Endothelial cell (in vitro differentiated cells): Measurements from ENCODE around the gene DPYSL4. TPM values are rescaled to one million over a fixed set of nuclear protein-coding genes. Genes with fewer than 3 reads are reported as not detected.

ENCODE experiments used
- DNase-seq: peaks from one replicate; pipeline ENCODE4 v3.0.0; 2021; ENCODE audit warnings: low spot score
- H3K27ac Mint-ChIP-seq: one replicate; pipeline ENCODE4 v1.8.0; 2021; ENCODE audit warnings: mixed read lengths, inconsistent platforms; ENCODE audit not compliant: unreplicated experiment
- H3K27me3 Mint-ChIP-seq: one replicate; pipeline ENCODE4 v1.8.0; 2021; ENCODE audit warnings: mild to moderate bottlenecking, moderate library complexity, mixed read lengths, inconsistent platforms; ENCODE audit not compliant: unreplicated experiment
- H3K36me3 Mint-ChIP-seq: one replicate; pipeline ENCODE4 v1.8.0; 2021; ENCODE audit warnings: mild to moderate bottlenecking, low read depth, mixed read lengths, inconsistent platforms; ENCODE audit not compliant: unreplicated experiment
- H3K4me1 Mint-ChIP-seq: one replicate; pipeline ENCODE4 v1.8.0; 2021; ENCODE audit warnings: mild to moderate bottlenecking, mixed read lengths, inconsistent platforms; ENCODE audit not compliant: unreplicated experiment
- H3K4me3 Mint-ChIP-seq: one replicate; pipeline ENCODE4 v1.8.0; 2021; ENCODE audit warnings: mild to moderate bottlenecking, mixed read lengths, inconsistent platforms; ENCODE audit not compliant: unreplicated experiment
- H3K9me3 Mint-ChIP-seq: one replicate; pipeline ENCODE4 v1.8.0; 2021; ENCODE audit warnings: mixed read lengths, inconsistent platforms; ENCODE audit not compliant: unreplicated experiment
- total RNA-seq: library from RNA; stranded (reverse); fragmentation: NEBNext Ultra II Directional; extraction: Animal tissue kit (Norgen Biotek cat#: 25700); gene quantifications from one replicate; pipeline ENCODE4 v1.2.1, GENCODE V29; 2021; ENCODE audit not compliant: unreplicated experiment
- TF ChIP-seq, protein P1 (sequence below): fragments of 200-600 bp; sonication (generic); IDR thresholded peaks from one replicate; pipeline ENCODE4 v1.5.0; 2021; ENCODE audit warnings: antibody characterized with exemption; ENCODE audit not compliant: unreplicated experiment

The DPYSL4 gene
- total RNA-seq, 1 donor from 2014 or later, result 15.0 TPM

DNA sequence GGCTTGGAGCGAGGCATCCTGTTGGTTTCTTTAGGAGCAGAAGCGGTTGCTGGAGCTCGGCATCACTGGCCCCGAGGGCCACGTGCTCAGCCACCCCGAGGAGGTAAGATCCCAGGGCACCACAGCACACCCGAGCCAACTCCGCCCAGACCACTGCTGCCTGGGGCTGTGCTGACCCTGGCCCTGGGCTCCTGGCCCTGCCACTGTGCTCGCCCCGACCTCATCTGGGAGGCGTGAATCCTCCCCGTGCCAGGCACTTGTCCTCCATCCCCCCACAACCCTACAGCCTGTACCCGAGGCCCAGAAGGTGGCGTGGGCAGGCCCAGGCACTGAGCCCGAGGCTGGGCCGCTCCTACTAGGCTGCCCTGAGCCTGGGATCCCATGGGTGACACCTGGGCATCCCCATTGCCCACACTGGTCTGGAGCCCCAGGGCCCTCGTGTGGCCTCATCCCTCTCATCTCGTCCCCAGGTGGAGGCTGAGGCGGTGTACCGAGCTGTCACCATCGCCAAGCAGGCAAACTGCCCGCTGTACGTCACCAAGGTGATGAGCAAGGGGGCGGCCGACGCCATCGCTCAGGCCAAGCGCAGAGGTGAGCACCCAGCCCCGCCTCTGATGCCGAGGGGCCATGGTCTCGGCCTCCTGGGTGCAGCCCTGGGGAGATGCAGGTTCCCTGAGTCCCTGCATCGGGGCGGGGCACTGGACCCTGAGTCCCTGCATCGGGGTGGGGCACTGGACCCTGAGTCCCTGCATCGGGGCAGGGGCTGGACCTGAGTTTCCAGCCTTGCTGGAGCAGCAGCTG is 11.8 kb downstream of the DPYSL4 start:
- no peaks in the 10 kb centered on the region for H3K4me1 Mint-ChIP-seq
- no peaks in the 10 kb centered on the region for H3K36me3 Mint-ChIP-seq
- peaks cover 4% of the 10 kb centered on the region for H3K27me3 Mint-ChIP-seq
- H3K27ac Mint-ChIP-seq, result no peak overlapping the region
- DNase-seq, result no peak
- H3K9me3 Mint-ChIP-seq, result no peaks in the 10 kb centered on the region
- H3K4me3 Mint-ChIP-seq, result no peak overlapping the region
- TF ChIP-seq, protein P1, sequence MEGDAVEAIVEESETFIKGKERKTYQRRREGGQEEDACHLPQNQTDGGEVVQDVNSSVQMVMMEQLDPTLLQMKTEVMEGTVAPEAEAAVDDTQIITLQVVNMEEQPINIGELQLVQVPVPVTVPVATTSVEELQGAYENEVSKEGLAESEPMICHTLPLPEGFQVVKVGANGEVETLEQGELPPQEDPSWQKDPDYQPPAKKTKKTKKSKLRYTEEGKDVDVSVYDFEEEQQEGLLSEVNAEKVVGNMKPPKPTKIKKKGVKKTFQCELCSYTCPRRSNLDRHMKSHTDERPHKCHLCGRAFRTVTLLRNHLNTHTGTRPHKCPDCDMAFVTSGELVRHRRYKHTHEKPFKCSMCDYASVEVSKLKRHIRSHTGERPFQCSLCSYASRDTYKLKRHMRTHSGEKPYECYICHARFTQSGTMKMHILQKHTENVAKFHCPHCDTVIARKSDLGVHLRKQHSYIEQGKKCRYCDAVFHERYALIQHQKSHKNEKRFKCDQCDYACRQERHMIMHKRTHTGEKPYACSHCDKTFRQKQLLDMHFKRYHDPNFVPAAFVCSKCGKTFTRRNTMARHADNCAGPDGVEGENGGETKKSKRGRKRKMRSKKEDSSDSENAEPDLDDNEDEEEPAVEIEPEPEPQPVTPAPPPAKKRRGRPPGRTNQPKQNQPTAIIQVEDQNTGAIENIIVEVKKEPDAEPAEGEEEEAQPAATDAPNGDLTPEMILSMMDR, result no peak

DNA sequence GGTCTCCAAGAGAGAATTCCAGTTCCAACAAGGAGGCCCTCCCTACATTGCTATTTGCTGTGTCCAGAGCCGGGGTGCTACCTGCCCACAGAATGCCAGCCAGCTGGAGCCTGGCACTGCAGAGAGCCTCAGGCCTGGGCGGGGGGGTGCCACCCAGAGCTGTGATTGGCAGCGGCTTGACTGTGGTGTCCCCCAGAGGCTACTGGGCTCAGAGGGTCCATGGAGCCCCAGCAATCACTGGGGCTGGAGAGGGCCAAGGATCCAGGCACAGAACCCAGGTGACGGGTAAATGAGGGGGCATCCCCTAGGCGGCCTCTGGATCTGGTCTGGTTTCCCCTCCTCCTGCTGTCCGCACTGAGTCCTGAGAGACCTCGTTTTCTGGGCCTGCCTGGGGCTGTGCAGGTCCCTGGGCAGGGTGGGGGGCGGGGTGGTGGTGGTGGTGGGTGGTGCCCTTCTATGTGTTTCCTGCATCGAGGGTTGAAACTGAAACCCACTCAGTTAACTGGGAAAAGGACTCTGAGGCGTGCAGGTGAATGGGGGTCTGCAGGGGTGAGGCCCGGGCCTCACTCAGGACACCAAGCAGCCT is 12.6 kb downstream of the DPYSL4 start:
- TF ChIP-seq, protein P1, result no peak
- Mint-ChIP-seq H3K4me1 (no peaks in the 10 kb centered on the region), H3K27me3 (peaks cover 4% of the 10 kb centered on the region), H3K9me3 (no peaks in the 10 kb centered on the region), H3K4me3 (no peak overlapping the region), H3K27ac (no peak overlapping the region), H3K36me3 (no peaks in the 10 kb centered on the region)
- DNase-seq, result no peak

DNA sequence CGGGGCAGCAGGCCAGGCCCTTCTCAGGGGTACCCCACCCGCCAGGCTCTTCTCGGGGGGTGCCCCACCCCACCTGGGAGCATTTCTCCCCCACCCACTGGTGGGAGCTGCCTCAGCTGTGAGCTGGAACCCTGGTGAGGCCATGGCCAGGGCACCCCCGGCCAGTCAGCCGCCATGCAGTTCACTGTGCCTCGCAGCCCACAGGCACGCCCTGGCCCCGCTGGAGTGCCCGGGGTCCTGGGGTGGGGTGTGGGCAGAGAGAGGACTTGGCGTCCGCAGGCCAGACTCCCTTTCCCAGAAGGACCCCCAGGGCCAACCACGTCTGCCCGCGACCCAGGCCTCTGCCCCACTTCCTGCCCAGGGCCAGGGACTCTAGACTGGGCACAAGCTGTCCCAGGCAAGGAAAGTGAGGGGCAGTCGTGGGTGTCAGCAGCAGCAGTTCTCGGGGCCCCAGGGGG is 13.1 kb downstream of the DPYSL4 start:
- no peak overlapping the region for H3K27ac Mint-ChIP-seq
- H3K4me1 Mint-ChIP-seq, result no peaks in the 10 kb centered on the region
- TF ChIP-seq, protein P1, result no peak
- H3K27me3 Mint-ChIP-seq, result peaks cover 6% of the 10 kb centered on the region
- DNase-seq, result no peak
- no peaks in the 10 kb centered on the region for H3K9me3 Mint-ChIP-seq
- no peaks in the 10 kb centered on the region for H3K36me3 Mint-ChIP-seq
- no peak overlapping the region for H3K4me3 Mint-ChIP-seq

DNA sequence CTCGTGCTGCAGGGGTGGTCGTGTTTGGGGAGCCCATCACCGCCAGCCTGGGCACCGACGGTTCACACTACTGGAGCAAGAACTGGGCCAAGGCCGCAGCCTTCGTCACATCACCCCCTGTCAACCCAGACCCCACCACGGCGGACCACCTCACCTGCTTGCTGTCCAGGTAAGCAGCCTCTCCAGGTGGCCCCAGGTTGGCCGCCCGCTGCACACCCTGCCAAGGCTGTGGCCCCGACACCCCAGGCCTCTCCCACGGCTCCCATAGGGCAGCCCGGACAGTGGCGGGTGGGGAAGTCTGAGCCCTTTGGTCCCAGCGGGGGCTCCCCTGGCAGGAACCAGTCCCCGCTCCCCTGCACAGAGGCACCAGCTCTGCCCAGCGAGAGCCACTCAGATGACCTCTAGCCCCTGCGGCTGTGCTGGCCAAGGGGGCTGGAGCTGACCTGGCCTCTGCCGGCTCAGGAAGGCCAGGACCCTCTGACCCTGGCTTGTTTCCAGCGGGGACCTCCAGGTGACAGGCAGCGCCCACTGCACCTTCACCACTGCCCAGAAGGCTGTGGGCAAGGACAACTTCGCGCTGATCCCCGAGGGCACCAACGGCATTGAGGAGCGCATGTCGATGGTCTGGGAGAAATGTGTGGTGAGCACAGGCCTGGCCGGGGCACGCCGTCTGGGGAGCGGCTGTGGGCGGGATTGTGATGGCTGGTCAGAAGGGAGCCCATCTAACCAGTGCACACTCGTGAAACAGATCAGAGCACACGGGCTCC is 13.8 kb downstream of the DPYSL4 start:
- no peak for DNase-seq

More for the DNA sequence above, 13.8 kb downstream of the DPYSL4 start:
- no peak overlapping the region for H3K27ac Mint-ChIP-seq
- no peak overlapping the region for H3K4me3 Mint-ChIP-seq
- H3K27me3 Mint-ChIP-seq, result peaks cover 6% of the 10 kb centered on the region
- H3K4me1 Mint-ChIP-seq, result no peaks in the 10 kb centered on the region
- no peaks in the 10 kb centered on the region for H3K9me3 Mint-ChIP-seq
- TF ChIP-seq, protein P1, result no peak
- no peaks in the 10 kb centered on the region for H3K36me3 Mint-ChIP-seq
